HPDE6-E6E7 (cell line): ENCODE results near the gene CCDC90B.
"Not testable (repeated sequence)": the region's sequence is repeated elsewhere in the genome, so short reads cannot be mapped to it uniquely, and the experiment has no call there.

ENCODE experiments used
- DNase-seq: peaks from one replicate; pipeline ENCODE4 v3.0.0; 2011; ENCODE audit warnings: missing footprints; ENCODE audit errors: extremely low spot score

Gene CCDC90B

GRCh38 chr11:83285771-83286528 lies at the start of gene CCDC90B:
CCDC90B (minus strand) TSS chr11:83286367; CDS start chr11:83285972, 395 bp downstream.
- peak; percentile 98 for DNase-seq

GRCh38 chr11:83335446-83336070 lies 49.4 kb upstream of the CCDC90B start:
- no peak for DNase-seq

- no peak for DNase-seq
Measured at GRCh38 chr11:83330303-83330702, 44.1 kb upstream of the CCDC90B start.

- DNase-seq, result no peak
Measured at GRCh38 chr11:83326326-83326725, 40.2 kb upstream of the CCDC90B start.

GRCh38 chr11:83319346-83319745 lies 33.2 kb upstream of the CCDC90B start:
- DNase-seq, result no peak

- DNase-seq, result no peak
Measured at GRCh38 chr11:83318931-83319330, 32.8 kb upstream of the CCDC90B start.

- no peak for DNase-seq
Measured at GRCh38 chr11:83317757-83318690, 31.9 kb upstream of the CCDC90B start.

GRCh38 chr11:83316897-83317268 lies 30.7 kb upstream of the CCDC90B start:
- not testable (repeated sequence) for DNase-seq

- not testable (repeated sequence) for DNase-seq
Measured at GRCh38 chr11:83316143-83316896, 30.2 kb upstream of the CCDC90B start.

- DNase-seq, result no peak
Measured at GRCh38 chr11:83312430-83312829, 26.3 kb upstream of the CCDC90B start.

GRCh38 chr11:83311701-83312100 lies 25.5 kb upstream of the CCDC90B start:
- DNase-seq, result no peak

GRCh38 chr11:83310718-83311117 lies 24.6 kb upstream of the CCDC90B start:
- DNase-seq, result no peak

- DNase-seq, result not testable (repeated sequence)
Measured at GRCh38 chr11:83308536-83308935, 22.4 kb upstream of the CCDC90B start.

GRCh38 chr11:83306200-83307080 lies 20.3 kb upstream of the CCDC90B start:
- DNase-seq, result no peak

GRCh38 chr11:83303316-83303715 lies 17.1 kb upstream of the CCDC90B start:
- DNase-seq, result no peak

GRCh38 chr11:83302151-83302550 lies 16.0 kb upstream of the CCDC90B start:
- DNase-seq, result no peak

GRCh38 chr11:83299681-83300080 lies 13.5 kb upstream of the CCDC90B start:
- DNase-seq, result no peak

- DNase-seq, result no peak
Measured at GRCh38 chr11:83294208-83294607, 8.0 kb upstream of the CCDC90B start.

GRCh38 chr11:83293457-83293774 lies 7.2 kb upstream of the CCDC90B start:
- no peak for DNase-seq

GRCh38 chr11:83292709-83293456 lies 6.7 kb upstream of the CCDC90B start:
- DNase-seq, result peak; percentile 35
